Myocyte (in vitro differentiated cells): ENCODE results near the gene KLHL13. TPM values are rescaled to one million over a fixed set of nuclear protein-coding genes. Genes with fewer than 3 reads are reported as not detected.
"Not testable (repeated sequence)": the region's sequence is repeated elsewhere in the genome, so short reads cannot be mapped to it uniquely, and the experiment has no call there.

ENCODE experiments used
- DNase-seq: peaks from one replicate; pipeline ENCODE4 v3.0.0-alpha.2; 2012; ENCODE audit warnings: low read depth
- total RNA-seq: library from RNA; depleted of rRNA; stranded (reverse); fragments of >200 nt; gene quantifications from 2 replicates; pipeline ENCODE4 v1.2.3, GENCODE V29; 2014

The KLHL13 gene
- total RNA-seq, 1 donor from 2014 or later = 0.11 TPM

DNA sequence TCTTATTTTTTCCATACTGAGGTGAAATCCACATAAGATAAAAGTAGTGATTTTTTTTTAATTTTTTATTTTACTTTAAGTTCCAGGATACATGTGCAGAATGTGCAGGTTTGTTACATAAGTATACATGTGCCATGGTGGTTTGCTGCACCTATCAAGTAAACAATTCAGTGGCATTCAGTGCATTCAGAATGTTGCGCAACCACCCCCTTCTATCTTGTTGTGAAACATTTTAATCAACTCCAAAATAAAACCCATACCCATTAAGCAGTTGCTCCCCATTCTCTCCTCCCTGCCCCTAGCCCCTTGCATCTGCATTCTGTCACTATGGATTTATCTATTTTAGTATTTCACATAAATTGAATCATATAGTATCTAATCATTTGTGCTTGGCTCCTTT, 121.2 kb downstream of the KLHL13 start:
- DNase-seq = no peak

- DNase-seq = no peak
Measured at GRCh38 chrX:117992192-117992723, 124.4 kb downstream of the KLHL13 start.

DNA sequence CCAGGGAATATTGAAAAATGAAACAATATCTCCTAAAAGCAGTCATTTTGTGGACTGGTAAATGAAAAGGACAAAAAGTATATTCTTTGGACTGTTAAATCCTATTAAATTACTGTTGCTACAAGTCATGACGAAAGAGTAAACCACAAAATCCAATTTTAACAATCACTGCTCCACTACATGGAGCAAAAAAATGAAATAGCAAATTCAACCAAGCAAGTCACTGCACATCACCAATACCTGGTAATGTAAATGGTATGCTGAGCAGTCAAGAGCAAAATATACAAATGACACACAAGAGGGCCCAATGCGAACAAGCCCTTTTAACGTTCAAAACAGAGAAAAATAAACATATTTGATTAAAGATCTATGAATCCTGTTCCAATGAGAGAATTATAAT, 126.2 kb downstream of the KLHL13 start:
- DNase-seq = no peak

- DNase-seq = no peak
Measured at GRCh38 chrX:117989512-117989911, 127.1 kb downstream of the KLHL13 start.

DNA sequence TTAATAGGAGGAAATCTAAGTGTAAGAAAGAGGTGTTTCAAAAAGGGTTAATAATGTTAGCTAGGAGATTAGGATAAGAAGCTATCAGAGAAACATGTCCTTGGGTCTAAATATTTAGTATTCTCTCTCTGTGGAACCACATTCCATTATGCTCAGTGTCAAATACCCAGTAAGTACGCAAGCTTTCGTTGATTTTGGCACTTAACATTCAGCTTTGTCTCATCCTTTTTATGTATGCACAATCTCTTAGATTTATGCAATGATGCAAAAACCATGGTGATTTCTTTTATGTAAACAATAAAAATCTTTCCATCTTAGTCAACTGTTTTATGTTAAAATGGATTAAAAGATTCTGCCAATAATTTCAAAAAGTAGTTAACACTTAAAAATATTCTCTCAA, 129.2 kb downstream of the KLHL13 start:
- no peak for DNase-seq

DNA sequence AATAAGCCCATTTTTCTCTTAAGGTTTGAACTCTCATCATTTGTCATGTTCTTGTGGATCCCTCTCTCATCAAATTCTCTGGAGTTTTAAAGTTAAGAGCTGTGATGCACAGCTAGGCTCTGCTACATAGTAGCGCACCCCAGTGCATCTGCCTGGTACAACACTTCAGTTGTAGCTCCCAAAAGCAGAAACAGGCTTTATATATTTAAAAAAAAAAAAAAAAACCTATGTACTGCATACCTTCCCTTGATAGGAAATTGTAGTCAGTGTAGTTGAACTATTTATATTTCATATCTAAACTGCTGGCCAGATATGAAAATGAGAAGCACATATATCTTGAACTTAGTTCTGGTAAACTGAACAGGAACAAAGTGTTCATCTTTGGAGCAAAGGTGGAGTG, 131.4 kb downstream of the KLHL13 start:
- DNase-seq = no peak

- DNase-seq = no peak
Measured at GRCh38 chrX:117982694-117983392, 133.8 kb downstream of the KLHL13 start.

GRCh38 chrX:117978402-117978801, 138.2 kb downstream of the KLHL13 start:
- no peak for DNase-seq

DNA sequence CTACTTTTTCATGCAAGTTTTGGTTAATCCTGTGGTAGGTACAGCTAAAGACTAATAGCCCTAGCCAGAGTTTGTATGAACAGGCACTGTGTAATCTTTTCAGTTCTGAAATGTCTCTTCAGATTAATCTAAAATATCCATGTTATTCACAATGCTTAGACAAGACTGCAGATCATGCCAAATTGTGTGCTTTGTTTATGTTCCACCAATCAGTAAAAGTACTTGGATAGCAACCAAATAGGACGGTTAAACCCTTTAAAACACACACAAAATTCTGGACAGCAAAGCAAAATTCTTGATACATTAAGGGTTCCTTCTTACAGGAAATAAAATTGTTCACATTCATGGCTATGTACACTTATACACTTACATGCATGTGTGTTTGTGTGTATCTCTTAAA, 139.1 kb downstream of the KLHL13 start:
- DNase-seq = no peak

DNA sequence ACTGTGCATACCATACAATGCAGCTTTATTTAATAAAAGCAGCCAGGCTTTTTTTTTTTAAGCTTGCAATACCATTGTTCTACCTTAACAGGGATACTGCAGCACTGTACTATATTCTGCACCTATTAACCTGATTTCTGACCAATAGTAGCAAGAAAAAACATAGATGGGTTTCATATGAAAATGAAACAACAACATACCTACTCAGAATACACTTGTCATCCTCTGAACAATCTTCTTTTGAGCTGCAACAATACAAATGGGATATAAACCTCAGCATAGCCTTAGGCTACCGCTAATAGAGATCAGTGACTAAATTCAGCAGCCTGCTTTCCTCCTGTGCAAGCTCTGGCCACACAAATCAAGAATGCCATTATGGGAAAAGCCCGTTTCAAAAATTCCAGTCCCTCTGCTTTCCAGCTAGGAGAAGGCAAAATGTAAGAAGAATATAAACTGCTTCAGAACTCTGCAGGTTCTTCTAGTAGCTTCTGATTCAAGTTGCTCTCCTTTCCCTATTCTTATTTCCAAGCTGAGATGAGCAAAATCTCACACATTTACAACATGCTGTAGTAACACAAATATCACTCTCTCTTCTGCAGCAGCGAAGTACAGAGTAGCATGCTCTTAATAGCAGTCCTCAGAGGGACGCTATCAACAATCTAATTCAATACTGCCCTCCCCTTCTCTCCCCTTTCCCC, 143.4 kb downstream of the KLHL13 start:
- no peak for DNase-seq

GRCh38 chrX:117972711-117973109, 143.9 kb downstream of the KLHL13 start:
- no peak for DNase-seq

- DNase-seq = no peak
Measured at GRCh38 chrX:117969782-117970181, 146.8 kb downstream of the KLHL13 start.

- no peak for DNase-seq
Measured at GRCh38 chrX:117969328-117969727, 147.3 kb downstream of the KLHL13 start.

GRCh38 chrX:117959045-117959444, 157.6 kb downstream of the KLHL13 start:
- DNase-seq = no peak

GRCh38 chrX:117957128-117957527, 159.5 kb downstream of the KLHL13 start:
- no peak for DNase-seq

DNA sequence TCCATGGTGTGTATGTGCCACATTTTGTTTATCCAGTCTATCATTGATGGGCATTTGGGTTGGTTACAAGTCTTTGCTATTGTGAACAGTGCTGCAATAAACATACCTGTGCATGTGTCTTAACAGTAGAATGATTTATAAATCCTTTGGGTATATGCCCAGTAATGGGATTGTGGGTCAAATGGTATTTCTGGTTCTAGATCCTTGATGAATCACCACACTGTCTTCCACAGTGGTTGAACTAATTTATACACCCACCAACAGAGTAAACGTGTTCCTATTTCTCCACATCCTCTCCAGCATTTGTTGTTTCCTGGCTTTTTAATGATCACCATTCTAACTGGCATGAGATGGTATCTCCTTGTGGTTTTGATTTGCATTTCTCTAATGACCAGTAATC, 177.3 kb downstream of the KLHL13 start:
- not testable (repeated sequence) for DNase-seq

- DNase-seq = no peak
Measured at GRCh38 chrX:117936118-117936517, 180.5 kb downstream of the KLHL13 start.

DNA sequence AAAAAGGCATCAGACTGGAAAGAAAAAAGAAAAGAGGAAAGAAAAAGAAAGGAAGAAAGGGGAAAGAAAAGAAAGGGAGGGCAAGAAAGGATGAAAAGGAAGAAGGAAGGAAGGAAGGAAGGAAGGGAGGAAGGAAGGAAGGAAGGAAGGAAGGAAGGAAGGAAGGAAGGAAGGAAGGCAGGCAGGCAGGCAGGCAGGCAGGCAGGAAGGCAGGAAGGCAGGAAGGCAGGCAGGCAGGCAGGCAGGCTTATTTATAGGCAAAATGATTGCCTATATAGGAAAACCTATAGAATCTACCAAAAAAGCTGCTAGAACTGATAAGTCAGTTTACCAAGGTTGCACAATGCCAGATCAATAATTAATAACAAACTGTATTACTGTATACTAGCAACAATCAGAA, 186.5 kb downstream of the KLHL13 start:
- not testable (repeated sequence) for DNase-seq

DNA sequence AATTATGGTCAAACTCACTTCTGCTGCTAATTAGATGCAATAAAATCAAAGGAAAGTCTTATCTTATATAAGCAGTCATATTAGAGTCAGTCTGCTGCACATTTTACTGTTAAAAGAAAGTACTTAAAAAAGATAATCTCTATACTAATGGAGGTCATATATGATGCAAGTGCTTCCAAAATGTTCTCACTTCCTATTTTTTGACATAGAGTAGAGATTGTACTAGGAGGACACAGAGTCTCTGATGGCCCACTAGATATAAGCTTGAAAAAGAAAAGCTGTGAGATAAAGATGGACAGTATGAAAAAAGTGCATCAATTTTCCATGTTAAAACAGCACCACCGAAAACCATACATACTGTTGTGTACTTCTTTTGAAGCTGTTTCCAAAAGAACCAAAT, 196.9 kb downstream of the KLHL13 start:
- no peak for DNase-seq

- DNase-seq = no peak
Measured at GRCh38 chrX:117910216-117910615, 206.4 kb downstream of the KLHL13 start.

- no peak for DNase-seq
Measured at GRCh38 chrX:117898226-117898625, 218.4 kb downstream of the KLHL13 start.

- no peak for DNase-seq
Measured at GRCh38 chrX:117895418-117895817, 221.2 kb downstream of the KLHL13 start.

DNA sequence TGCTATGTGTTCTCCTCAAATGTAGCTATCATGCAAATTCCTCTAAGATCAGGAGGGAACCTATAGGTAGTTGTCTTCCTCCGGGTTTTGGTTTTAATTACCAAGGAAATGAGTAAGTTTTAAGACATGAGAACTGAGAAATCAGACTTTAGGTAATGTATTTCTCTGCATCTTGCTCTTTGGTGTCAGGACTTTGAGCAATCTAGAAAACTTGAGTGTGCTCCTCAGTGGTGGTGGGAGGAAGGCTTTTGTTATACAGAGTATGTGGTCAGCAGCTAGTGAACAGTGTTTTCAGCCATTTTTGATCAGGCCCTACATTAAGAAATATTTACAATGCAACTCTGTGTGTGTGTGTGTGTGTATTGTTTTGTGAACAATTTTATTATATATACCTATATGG, 224.1 kb downstream of the KLHL13 start:
- DNase-seq = no peak
